ENCODE data around the gene RBM3. TPM values are rescaled to one million over a fixed set of nuclear protein-coding genes. Genes with fewer than 3 reads are reported as not detected.
"Not testable (repeated sequence)": the region's sequence is repeated elsewhere in the genome, so short reads cannot be mapped to it uniquely, and the experiment has no call there.

RBM3 gene
- total RNA-seq = 100 to 1,000 TPM; 180 to 182 TPM

GRCh38 chrX:48574270-48575266 lies at the start of gene RBM3:
Gene RBM3, plus strand, starts transcription at chrX:48574484. Its CDS starts 697 bp downstream, at chrX:48575181.
- no peaks in the 10 kb centered on the region for H3K27me3 Mint-ChIP-seq
- CTCF ChIA-PET = interaction anchor here (0.5 to 2.5 kb wide), 6 partner anchors 16 to 372 kb away, joined by 3 to 17 read pairs (median 3); partner anchors contain the start of genes EBP and TBC1D25
- DNase-seq = peak; percentile 94
- no peaks in the 10 kb centered on the region for H3K9me3 Mint-ChIP-seq
- peaks cover 47% of the 10 kb centered on the region for H3K36me3 Mint-ChIP-seq (ENCODE audit: low read depth)
- H3K4me3 Mint-ChIP-seq = peak within 1 kb of the TSS; percentile 98
- POLR2A ChIA-PET = interaction anchor here (0.7 to 3.1 kb wide), 32 partner anchors 9 to 1430 kb away, joined by 3 to 50 read pairs (median 5); partner anchors contain the start of genes EBP, FTSJ1, GRIPAP1 and HDAC6
- H3K4me1 Mint-ChIP-seq = peaks cover 42% of the 10 kb centered on the region
- peak within 1 kb of the TSS; percentile 99 for H3K27ac Mint-ChIP-seq

DNA sequence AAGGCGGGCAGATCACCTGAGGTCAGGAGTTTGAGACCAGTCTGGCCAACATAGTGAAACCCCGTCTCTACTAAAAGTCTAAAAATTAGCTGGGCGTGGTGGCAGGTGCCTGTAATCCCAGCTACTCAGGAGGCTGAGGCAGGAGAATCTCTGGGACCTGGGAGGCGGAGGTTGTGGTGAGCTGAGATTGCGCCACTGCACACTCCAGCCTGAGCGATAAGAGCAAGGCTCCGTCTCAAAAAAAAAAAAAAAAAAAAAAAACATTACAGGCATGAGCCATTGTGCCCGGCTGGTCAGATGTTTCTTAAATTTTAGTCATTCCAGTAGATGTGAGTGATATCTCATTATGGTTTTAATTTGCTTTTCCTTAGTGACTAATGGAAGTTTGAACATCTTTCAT lies 48.4 kb upstream of the RBM3 start:
- H3K9me3 Mint-ChIP-seq, H3K27me3 Mint-ChIP-seq, H3K27ac Mint-ChIP-seq, DNase-seq, CTCF ChIA-PET: not testable (repeated sequence)
- POLR2A ChIA-PET = interaction anchor here (0.9 to 1.5 kb wide), 2 partner anchors 13 to 49 kb away, joined by 3 to 6 read pairs; partner anchors contain the start of gene RBM3
- Mint-ChIP-seq H3K4me3 (peak overlapping the region; percentile 53), H3K36me3 (ENCODE audit: low read depth) (peaks cover 66% of the 10 kb centered on the region), H3K4me1 (peaks cover 43% of the 10 kb centered on the region)

- Mint-ChIP-seq H3K36me3 (ENCODE audit: low read depth) (peaks cover 65% of the 10 kb centered on the region), H3K27ac (peak overlapping the region; percentile 97), H3K27me3 (no peaks in the 10 kb centered on the region), H3K4me3 (no peak overlapping the region), H3K4me1 (peaks cover 57% of the 10 kb centered on the region), H3K9me3 (no peaks in the 10 kb centered on the region)
- no peak for DNase-seq
- POLR2A ChIA-PET = interaction anchor here (1.0 to 3.8 kb wide), 5 partner anchors 8 to 44 kb away, joined by 5 to 18 read pairs (median 16); partner anchors contain the start of genes EBP, RBM3 and TBC1D25
- CTCF ChIA-PET = no interaction called here
Measured at GRCh38 chrX:48530736-48531135, 43.5 kb upstream of the RBM3 start.

DNA sequence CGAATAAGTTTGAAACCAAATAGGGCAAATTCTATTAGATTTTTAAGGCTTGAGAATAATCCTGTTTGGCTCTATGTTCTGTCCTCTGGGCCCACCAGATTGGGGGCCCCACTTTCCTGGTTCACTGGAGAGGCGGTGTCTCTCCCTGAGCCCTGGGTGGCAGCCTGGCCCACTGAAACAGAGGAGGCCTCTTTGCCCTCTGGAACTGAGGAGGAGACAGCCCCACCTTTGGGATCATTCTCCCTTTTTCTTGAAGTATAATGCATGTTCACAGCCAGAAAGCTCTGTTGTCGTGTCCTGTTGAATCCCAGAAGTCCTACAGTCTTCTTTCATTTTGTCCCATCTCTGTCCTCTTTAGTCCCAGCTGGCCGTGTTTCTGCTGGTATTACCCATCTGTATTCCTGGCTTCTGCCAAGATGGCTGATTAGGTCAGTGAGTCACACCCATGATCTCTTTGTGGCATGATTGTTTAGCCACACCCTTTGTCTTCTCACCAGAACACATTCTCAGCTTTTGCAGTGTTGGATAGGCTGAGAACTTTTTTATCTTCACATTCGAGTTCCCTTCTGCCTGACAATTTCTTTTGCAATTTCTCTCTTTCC lies 42.8 kb upstream of the RBM3 start:
- Mint-ChIP-seq H3K27me3 (no peaks in the 10 kb centered on the region), H3K9me3 (no peaks in the 10 kb centered on the region), H3K27ac (peak overlapping the region; percentile 97), H3K36me3 (ENCODE audit: low read depth) (peaks cover 58% of the 10 kb centered on the region), H3K4me1 (peaks cover 51% of the 10 kb centered on the region), H3K4me3 (peak overlapping the region; percentile 14)
- POLR2A ChIA-PET = interaction anchor here (1.2 to 3.8 kb wide), 6 partner anchors 9 to 43 kb away, joined by 3 to 18 read pairs (median 10); partner anchors contain the start of genes EBP, RBM3 and TBC1D25
- CTCF ChIA-PET = interaction anchor here (1.2 kb wide), 1 partner anchor 9 kb away, joined by 3 read pairs; no protein-coding TSS in a partner anchor
- no peak for DNase-seq

DNA sequence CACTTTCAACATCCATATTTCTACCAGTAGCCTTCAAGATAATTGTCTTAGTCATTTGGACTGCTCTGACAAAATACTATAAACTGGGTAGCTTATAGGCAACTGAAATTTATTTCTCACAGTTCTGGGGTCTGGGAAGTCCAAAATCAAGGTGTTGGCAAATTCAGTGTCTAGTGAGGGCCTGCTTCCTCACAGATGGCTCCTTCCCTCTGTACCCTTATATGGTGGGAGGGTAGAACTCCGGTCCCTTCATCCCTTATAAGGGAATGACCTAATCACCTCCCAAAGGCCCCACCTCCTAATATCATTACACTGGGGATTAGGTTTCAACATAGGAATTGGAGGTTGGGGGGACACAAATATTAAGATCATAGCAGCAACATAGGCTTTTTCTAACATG lies 42.1 kb upstream of the RBM3 start:
- H3K27me3 Mint-ChIP-seq = no peaks in the 10 kb centered on the region
- peaks cover 47% of the 10 kb centered on the region for H3K4me1 Mint-ChIP-seq
- H3K36me3 Mint-ChIP-seq (ENCODE audit: low read depth) = peaks cover 54% of the 10 kb centered on the region
- no peak for DNase-seq
- CTCF ChIA-PET = interaction anchor here (1.2 kb wide), 1 partner anchor 8 kb away, joined by 3 read pairs; no protein-coding TSS in a partner anchor
- H3K9me3 Mint-ChIP-seq = no peaks in the 10 kb centered on the region
- H3K4me3 Mint-ChIP-seq = no peak overlapping the region
- POLR2A ChIA-PET = interaction anchor here (1.2 to 3.8 kb wide), 6 partner anchors 8 to 42 kb away, joined by 3 to 18 read pairs (median 10); partner anchors contain the start of genes EBP, RBM3 and TBC1D25
- H3K27ac Mint-ChIP-seq = peak overlapping the region; percentile 97

DNA sequence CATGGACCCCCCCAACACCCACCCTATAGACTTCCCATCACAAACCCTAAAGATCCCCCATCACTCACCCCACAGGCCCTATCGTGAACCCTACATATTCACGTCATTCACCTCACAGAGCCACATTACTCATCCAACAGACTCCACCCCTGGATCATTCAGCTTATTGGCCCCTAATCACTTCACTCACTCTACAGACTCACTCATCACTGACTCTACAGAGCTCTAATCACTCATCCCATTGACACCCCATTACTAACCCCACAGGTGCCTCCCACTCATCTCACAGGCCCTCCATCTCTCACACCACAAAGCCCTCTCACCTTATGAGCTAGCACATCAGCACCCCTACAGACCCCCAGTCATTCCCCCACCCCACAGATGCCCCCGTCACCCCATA lies 41.1 kb upstream of the RBM3 start:
- H3K4me1 Mint-ChIP-seq = peaks cover 40% of the 10 kb centered on the region

GRCh38 chrX:48538641-48539344 lies 35.5 kb upstream of the RBM3 start:
- H3K4me3 Mint-ChIP-seq = peak overlapping the region; percentile 93
- ChIA-PET CTCF (interaction anchor here (0.6 to 3.4 kb wide), 14 partner anchors 11 to 420 kb away, joined by 3 to 18 read pairs (median 6); partner anchors contain the start of genes EBP, FTSJ1, RBM3 and SLC38A5), POLR2A (interaction anchor here (0.7 to 4.9 kb wide), 12 partner anchors 8 to 198 kb away, joined by 3 to 50 read pairs (median 4); partner anchors contain the start of genes EBP, FTSJ1 and RBM3)
- peaks cover 30% of the 10 kb centered on the region for H3K4me1 Mint-ChIP-seq
- DNase-seq = no peak
- H3K36me3 Mint-ChIP-seq (ENCODE audit: low read depth) = peaks cover 27% of the 10 kb centered on the region
- no peaks in the 10 kb centered on the region for H3K9me3 Mint-ChIP-seq
- H3K27ac Mint-ChIP-seq = peak overlapping the region; percentile 95
- H3K27me3 Mint-ChIP-seq = no peaks in the 10 kb centered on the region

More for the DNA sequence above, 41.1 kb upstream of the RBM3 start:
- no peak overlapping the region for H3K4me3 Mint-ChIP-seq
- POLR2A ChIA-PET = interaction anchor here (2.6 kb wide), 1 partner anchor 41 kb away, joined by 16 read pairs; the partner anchor contains the start of gene RBM3
- no peaks in the 10 kb centered on the region for H3K9me3 Mint-ChIP-seq
- no peaks in the 10 kb centered on the region for H3K27me3 Mint-ChIP-seq
- peak overlapping the region; percentile 16 for H3K27ac Mint-ChIP-seq
- H3K36me3 Mint-ChIP-seq (ENCODE audit: low read depth) = peaks cover 46% of the 10 kb centered on the region
- DNase-seq = no peak
- CTCF ChIA-PET = no interaction called here

DNA sequence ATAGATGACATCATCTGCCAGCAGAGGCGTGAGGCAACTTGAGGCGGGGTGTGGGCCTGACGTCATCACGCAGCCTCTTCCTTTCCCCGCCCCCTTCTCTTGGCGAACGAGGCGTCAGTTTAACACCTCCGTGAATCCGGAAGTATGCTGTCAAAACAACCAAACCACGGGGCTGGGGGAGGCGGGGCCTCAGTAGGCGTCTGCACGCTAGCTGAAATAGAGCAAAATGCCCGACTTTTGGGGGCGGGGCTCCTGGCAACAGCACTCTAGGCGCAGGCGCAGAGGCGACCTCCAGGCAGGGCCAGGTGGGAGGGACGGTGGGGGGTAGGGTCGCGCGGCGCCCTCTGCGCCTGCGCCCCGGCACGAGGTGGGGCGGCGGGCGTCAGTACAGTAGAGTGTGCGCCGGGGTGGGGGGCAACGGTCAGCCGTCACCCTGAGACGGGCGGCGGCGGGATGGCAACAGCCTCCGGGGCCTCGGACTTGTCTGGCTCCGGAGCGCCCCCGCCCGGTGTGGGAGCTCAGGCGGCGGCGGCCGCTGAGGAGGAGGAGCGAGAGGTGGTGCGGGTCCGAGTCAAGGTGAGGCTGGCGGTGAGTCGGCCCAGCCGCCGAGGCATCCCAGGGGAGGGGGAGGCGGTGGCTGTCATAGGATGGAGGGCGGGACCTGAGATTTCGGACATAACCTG lies 34.8 kb upstream of the RBM3 start, which contains the start of gene TBC1D25:
TBC1D25 (plus strand) TSS at position 370 of the 683 bp plus-strand sequence; CDS start at position 454, 84 bp downstream.
- Mint-ChIP-seq H3K9me3 (no peaks in the 10 kb centered on the region), H3K4me3 (peak within 1 kb of the TSS; percentile 93), H3K27ac (peak within 1 kb of the TSS; percentile 95), H3K4me1 (peaks cover 29% of the 10 kb centered on the region), H3K36me3 (ENCODE audit: low read depth) (peaks cover 25% of the 10 kb centered on the region), H3K27me3 (no peaks in the 10 kb centered on the region)
- DNase-seq = peak; percentile 97
- CTCF ChIA-PET = interaction anchor here (0.6 to 3.4 kb wide), 17 partner anchors 8 to 463 kb away, joined by 3 to 18 read pairs (median 4); partner anchors contain the start of genes EBP, FTSJ1, GRIPAP1 and RBM3
- POLR2A ChIA-PET = interaction anchor here (0.7 to 4.9 kb wide), 21 partner anchors 9 to 983 kb away, joined by 3 to 50 read pairs (median 4); partner anchors contain the start of genes EBP, FTSJ1 and RBM3

GRCh38 chrX:48540028-48540375 lies 34.3 kb upstream of the RBM3 start:
- peak; percentile 65 for DNase-seq
- no peaks in the 10 kb centered on the region for H3K27me3 Mint-ChIP-seq
- peaks cover 27% of the 10 kb centered on the region for H3K4me1 Mint-ChIP-seq
- POLR2A ChIA-PET = interaction anchor here (0.7 to 4.9 kb wide), 14 partner anchors 9 to 984 kb away, joined by 3 to 50 read pairs (median 4); partner anchors contain the start of genes EBP, FTSJ1 and RBM3
- H3K9me3 Mint-ChIP-seq = no peaks in the 10 kb centered on the region
- H3K27ac Mint-ChIP-seq = peak overlapping the region; percentile 95
- H3K36me3 Mint-ChIP-seq (ENCODE audit: low read depth) = peaks cover 26% of the 10 kb centered on the region
- peak overlapping the region; percentile 93 for H3K4me3 Mint-ChIP-seq
- CTCF ChIA-PET = interaction anchor here (0.7 to 3.4 kb wide), 14 partner anchors 8 to 462 kb away, joined by 3 to 18 read pairs (median 6); partner anchors contain the start of genes EBP, FTSJ1, GRIPAP1 and RBM3

GRCh38 chrX:48540480-48540879 lies 33.8 kb upstream of the RBM3 start:
- DNase-seq = no peak

More at GRCh38 chrX:48540480-48540879, 33.8 kb upstream of the RBM3 start:
- no peaks in the 10 kb centered on the region for H3K9me3 Mint-ChIP-seq
- H3K36me3 Mint-ChIP-seq (ENCODE audit: low read depth) = peaks cover 27% of the 10 kb centered on the region
- ChIA-PET POLR2A (interaction anchor here (0.8 to 4.9 kb wide), 12 partner anchors 10 to 984 kb away, joined by 3 to 50 read pairs (median 5); partner anchors contain the start of genes EBP, FTSJ1 and RBM3), CTCF (interaction anchor here (0.8 to 3.4 kb wide), 10 partner anchors 9 to 462 kb away, joined by 3 to 18 read pairs (median 7); partner anchors contain the start of genes FTSJ1, GRIPAP1, RBM3 and SLC38A5)
- peaks cover 24% of the 10 kb centered on the region for H3K4me1 Mint-ChIP-seq
- peak overlapping the region; percentile 95 for H3K27ac Mint-ChIP-seq
- H3K27me3 Mint-ChIP-seq = no peaks in the 10 kb centered on the region
- peak overlapping the region; percentile 93 for H3K4me3 Mint-ChIP-seq

Measured in activated CD4-positive, alpha-beta memory T cell treated with anti-CD3 and anti-CD28 coated beads, Interleukin-2, amount 10 ng/mL, durations not matched to agents 7 days and 5 days (primary cell).